Measurements from ENCODE around the gene MLANA.

DNA sequence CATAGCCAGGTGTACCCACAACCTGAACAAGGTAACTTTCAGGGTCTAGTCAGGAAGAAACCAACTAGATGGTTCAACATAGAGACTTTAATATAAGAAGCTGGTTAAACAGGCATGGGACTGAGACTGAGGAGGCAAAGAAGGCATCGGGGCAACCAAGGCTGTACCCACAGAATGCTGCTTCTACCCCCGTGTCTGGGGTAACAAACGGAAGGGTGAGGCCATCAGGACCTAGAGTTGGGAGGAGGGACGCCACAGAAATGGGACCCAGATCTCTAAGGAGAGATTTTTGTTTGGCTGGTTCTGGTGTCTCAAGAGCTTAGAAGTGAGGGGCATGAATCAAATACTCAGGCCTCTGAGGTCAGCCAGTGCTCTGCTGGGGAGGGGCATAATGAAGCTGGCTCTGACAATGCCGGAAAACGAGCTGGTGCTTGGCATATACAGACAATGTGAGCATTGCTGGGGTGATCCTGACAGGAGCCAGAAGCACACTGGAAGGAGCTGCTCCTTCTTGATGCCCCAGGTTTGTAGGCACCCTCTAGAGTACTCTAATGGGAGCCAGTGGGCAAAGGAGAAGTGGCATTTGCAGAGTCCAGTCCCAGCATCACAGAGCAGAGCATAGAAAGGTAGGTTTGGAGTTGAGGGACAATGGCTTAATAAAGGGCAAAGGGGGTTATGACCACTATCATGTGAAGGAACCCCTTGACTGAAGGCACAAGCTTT is 3.7 kb downstream of the MLANA start:
- TF ChIP-seq, protein P1, sequence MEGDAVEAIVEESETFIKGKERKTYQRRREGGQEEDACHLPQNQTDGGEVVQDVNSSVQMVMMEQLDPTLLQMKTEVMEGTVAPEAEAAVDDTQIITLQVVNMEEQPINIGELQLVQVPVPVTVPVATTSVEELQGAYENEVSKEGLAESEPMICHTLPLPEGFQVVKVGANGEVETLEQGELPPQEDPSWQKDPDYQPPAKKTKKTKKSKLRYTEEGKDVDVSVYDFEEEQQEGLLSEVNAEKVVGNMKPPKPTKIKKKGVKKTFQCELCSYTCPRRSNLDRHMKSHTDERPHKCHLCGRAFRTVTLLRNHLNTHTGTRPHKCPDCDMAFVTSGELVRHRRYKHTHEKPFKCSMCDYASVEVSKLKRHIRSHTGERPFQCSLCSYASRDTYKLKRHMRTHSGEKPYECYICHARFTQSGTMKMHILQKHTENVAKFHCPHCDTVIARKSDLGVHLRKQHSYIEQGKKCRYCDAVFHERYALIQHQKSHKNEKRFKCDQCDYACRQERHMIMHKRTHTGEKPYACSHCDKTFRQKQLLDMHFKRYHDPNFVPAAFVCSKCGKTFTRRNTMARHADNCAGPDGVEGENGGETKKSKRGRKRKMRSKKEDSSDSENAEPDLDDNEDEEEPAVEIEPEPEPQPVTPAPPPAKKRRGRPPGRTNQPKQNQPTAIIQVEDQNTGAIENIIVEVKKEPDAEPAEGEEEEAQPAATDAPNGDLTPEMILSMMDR (IDR thresholded peaks at IDR 0.05; ENCODE audit: low read depth, low read length) = no peak
- no peak for TF ChIP-seq EZH2phosphoT487 (IDR thresholded peaks at IDR 0.05; ENCODE audit: low read depth)

Data from OCI-LY3 (cell line).